ENCODE data around the gene BIRC7. TPM values are rescaled to one million over a fixed set of nuclear protein-coding genes. Genes with fewer than 3 reads are reported as not detected.

Gene BIRC7
- total RNA-seq, 4 donors from 2014 or later, result 0.49 to 3.0 (median 1.7) TPM

- no peak for DNase-seq (ENCODE audit: low spot score in 2 of 2)
- peaks cover 36% of the 10 kb centered on the region for H3K27me3 ChIP-seq
Observed at GRCh38 chr20:63267691-63268090, 32.0 kb downstream of the BIRC7 start.

GRCh38 chr20:63268256-63268655 is 32.6 kb downstream of the BIRC7 start:
- peaks cover 30% of the 10 kb centered on the region for H3K27me3 ChIP-seq
- no peak for DNase-seq (ENCODE audit: low spot score in 2 of 2)
- TF ChIP-seq EP300 (IDR thresholded peaks at IDR 0.05) (no peak), CTCF (IDR thresholded peaks at IDR 0.05) (no peak), POLR2A (IDR thresholded peaks at IDR 0.05) (no peak), POLR2AphosphoS5 (IDR thresholded peaks at IDR 0.05) (no peak)
- no peaks in the 10 kb centered on the region for H3K9me3 ChIP-seq
- peaks cover 23% of the 10 kb centered on the region for H3K4me1 ChIP-seq
- 26% methylated on average over 4 of the region's 7 CpGs for WGBS
- no peak overlapping the region for H3K4me3 ChIP-seq
- no peak overlapping the region for H3K27ac ChIP-seq
- H3K36me3 ChIP-seq, result no peaks in the 10 kb centered on the region

More at GRCh38 chr20:63267691-63268090, 32.0 kb downstream of the BIRC7 start:
- H3K27ac ChIP-seq, result no peak overlapping the region
- 67% methylated on average over 9 of the region's 9 CpGs for WGBS
- no peaks in the 10 kb centered on the region for H3K9me3 ChIP-seq
- no peak overlapping the region for H3K4me3 ChIP-seq
- TF ChIP-seq EP300 (IDR thresholded peaks at IDR 0.05), result no peak
- TF ChIP-seq CTCF (IDR thresholded peaks at IDR 0.05), result no peak
- TF ChIP-seq POLR2AphosphoS5 (IDR thresholded peaks at IDR 0.05), result no peak
- no peak for TF ChIP-seq POLR2A (IDR thresholded peaks at IDR 0.05)
- peaks cover 20% of the 10 kb centered on the region for H3K4me1 ChIP-seq
- no peaks in the 10 kb centered on the region for H3K36me3 ChIP-seq

GRCh38 chr20:63268671-63269439 is 33.1 kb downstream of the BIRC7 start:
- peaks cover 29% of the 10 kb centered on the region for H3K4me1 ChIP-seq
- H3K27ac ChIP-seq, result no peak overlapping the region
- no peaks in the 10 kb centered on the region for H3K9me3 ChIP-seq
- TF ChIP-seq POLR2A (IDR thresholded peaks at IDR 0.05) (no peak), POLR2AphosphoS5 (IDR thresholded peaks at IDR 0.05) (no peak), EP300 (IDR thresholded peaks at IDR 0.05) (no peak), CTCF (IDR thresholded peaks at IDR 0.05) (no peak)
- DNase-seq (ENCODE audit: low spot score in 2 of 2), result no peak
- peaks cover 24% of the 10 kb centered on the region for H3K27me3 ChIP-seq
- WGBS, result 22% methylated on average over 13 of the region's 18 CpGs
- H3K4me3 ChIP-seq, result no peak overlapping the region
- no peaks in the 10 kb centered on the region for H3K36me3 ChIP-seq

- TF ChIP-seq POLR2A (IDR thresholded peaks at IDR 0.05) (no peak), POLR2AphosphoS5 (IDR thresholded peaks at IDR 0.05) (no peak), EP300 (IDR thresholded peaks at IDR 0.05) (no peak), CTCF (IDR thresholded peaks at IDR 0.05) (no peak)
- DNase-seq (ENCODE audit: low spot score in 2 of 2), result no peak
- 92% methylated on average over 9 of the region's 9 CpGs for WGBS
Observed at GRCh38 chr20:63269724-63270123, 34.0 kb downstream of the BIRC7 start.

GRCh38 chr20:63270606-63271325 is 35.1 kb downstream of the BIRC7 start:
- peaks cover 3% of the 10 kb centered on the region for H3K36me3 ChIP-seq
- peaks cover 8% of the 10 kb centered on the region for H3K27me3 ChIP-seq
- peaks cover 39% of the 10 kb centered on the region for H3K4me1 ChIP-seq
- H3K27ac ChIP-seq, result no peak overlapping the region
- WGBS, result 87% methylated on average over 9 of the region's 9 CpGs
- TF ChIP-seq EP300 (IDR thresholded peaks at IDR 0.05), result no peak
- H3K4me3 ChIP-seq, result no peak overlapping the region
- DNase-seq (ENCODE audit: low spot score in 2 of 2), result no peak
- no peaks in the 10 kb centered on the region for H3K9me3 ChIP-seq

More at GRCh38 chr20:63269724-63270123, 34.0 kb downstream of the BIRC7 start:
- peaks cover 16% of the 10 kb centered on the region for H3K27me3 ChIP-seq
- H3K4me3 ChIP-seq, result no peak overlapping the region
- no peaks in the 10 kb centered on the region for H3K9me3 ChIP-seq
- H3K27ac ChIP-seq, result no peak overlapping the region
- H3K4me1 ChIP-seq, result peaks cover 38% of the 10 kb centered on the region
- H3K36me3 ChIP-seq, result no peaks in the 10 kb centered on the region
